Measurements from ENCODE around the gene NBAS.

Gene NBAS

DNA sequence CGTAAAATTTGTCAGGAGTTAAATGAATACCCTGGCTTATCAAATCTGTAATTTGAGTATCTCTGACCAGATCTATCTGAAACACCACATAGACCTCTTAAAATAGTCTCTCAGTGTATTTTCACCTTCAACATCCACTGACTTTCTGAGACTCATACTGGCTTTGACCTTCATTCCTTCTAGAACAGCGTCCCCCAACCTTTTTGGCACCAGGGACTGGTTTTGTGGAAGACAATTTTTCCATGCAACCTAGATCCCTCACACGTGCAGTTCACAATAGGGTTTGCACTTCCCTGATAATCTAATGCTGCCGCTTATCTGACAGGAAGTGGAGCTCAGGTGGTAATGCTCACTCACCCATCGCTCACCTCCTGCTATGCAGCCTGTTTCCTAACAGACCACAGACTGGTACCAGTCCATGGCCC is 3.2 kb downstream of the NBAS start:
- Histone ChIP-seq H3K4me3 (ENCODE audit: insufficient read depth, low read length, poor library complexity, severe bottlenecking) (no peak overlapping the region), H3F3A (ENCODE audit: insufficient read depth) (no peaks in the 10 kb centered on the region), H2AFZ (ENCODE audit: low read depth, low read length, severe bottlenecking) (no peak overlapping the region), H4K20me1 (ENCODE audit: low read depth, low read length) (no peaks in the 10 kb centered on the region), H3K79me2 (ENCODE audit: insufficient read depth, low read length) (peaks cover 12% of the 10 kb centered on the region; the same call in 1 of the 2 replicates), H3K9me2 (replicated peaks; ENCODE audit: insufficient read depth, low read length) (no peaks in the 10 kb centered on the region), H3K9me3 (ENCODE audit: insufficient read depth, low read length) (no peaks in the 10 kb centered on the region), H3K9ac (ENCODE audit: low read length) (no peak overlapping the region), H3K4me2 (ENCODE audit: low read depth, low read length, poor library complexity, severe bottlenecking) (no peak overlapping the region), H3K27me3 (ENCODE audit: low read length) (no peaks in the 10 kb centered on the region), H3K36me3 (ENCODE audit: low read length) (no peaks in the 10 kb centered on the region), H3K27ac (ENCODE audit: low read depth, low read length) (no peak overlapping the region)
- TF ChIP-seq EZH2phosphoT487 (conservative IDR thresholded peaks at IDR 0.05; ENCODE audit: low read length) = no peak
- TF ChIP-seq, protein P1, sequence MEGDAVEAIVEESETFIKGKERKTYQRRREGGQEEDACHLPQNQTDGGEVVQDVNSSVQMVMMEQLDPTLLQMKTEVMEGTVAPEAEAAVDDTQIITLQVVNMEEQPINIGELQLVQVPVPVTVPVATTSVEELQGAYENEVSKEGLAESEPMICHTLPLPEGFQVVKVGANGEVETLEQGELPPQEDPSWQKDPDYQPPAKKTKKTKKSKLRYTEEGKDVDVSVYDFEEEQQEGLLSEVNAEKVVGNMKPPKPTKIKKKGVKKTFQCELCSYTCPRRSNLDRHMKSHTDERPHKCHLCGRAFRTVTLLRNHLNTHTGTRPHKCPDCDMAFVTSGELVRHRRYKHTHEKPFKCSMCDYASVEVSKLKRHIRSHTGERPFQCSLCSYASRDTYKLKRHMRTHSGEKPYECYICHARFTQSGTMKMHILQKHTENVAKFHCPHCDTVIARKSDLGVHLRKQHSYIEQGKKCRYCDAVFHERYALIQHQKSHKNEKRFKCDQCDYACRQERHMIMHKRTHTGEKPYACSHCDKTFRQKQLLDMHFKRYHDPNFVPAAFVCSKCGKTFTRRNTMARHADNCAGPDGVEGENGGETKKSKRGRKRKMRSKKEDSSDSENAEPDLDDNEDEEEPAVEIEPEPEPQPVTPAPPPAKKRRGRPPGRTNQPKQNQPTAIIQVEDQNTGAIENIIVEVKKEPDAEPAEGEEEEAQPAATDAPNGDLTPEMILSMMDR (IDR thresholded peaks at IDR 0.05; ENCODE audit: insufficient read depth, low read length, poor library complexity, severe bottlenecking) = no peak

DNA sequence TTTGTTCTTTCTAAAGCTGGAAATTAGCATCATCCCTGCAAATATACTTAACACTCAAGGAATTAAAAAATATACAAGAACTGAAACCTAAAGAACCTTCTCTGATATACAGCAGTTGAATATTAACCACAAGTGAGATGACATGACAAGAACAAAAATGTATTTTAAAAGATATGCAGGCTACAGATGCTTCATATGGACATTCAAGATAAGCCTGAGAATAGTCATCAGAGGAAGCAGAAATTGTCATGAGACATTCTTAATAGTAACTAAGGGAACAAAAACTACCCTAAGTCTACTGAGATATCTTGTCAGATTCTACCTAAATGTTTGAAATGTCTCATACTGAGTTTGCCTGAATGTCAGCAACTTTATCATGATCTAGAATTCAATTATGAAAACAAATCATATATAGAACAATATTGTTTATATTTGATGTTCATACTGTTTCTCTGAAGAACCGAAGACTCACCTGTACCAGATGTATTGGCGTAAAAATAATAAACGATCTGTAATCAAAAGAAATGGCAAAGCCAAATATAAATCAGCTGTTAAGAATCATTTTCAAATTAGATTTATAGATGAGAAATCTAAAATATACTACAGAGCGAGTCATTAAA is 4.7 kb downstream of the NBAS start:
- no peak overlapping the region for H3K27ac ChIP-seq (ENCODE audit: low read depth, low read length)
- no peaks in the 10 kb centered on the region for H3F3A ChIP-seq (ENCODE audit: insufficient read depth)
- TF ChIP-seq, protein P1 (IDR thresholded peaks at IDR 0.05; ENCODE audit: insufficient read depth, low read length, poor library complexity, severe bottlenecking) = no peak
- TF ChIP-seq EZH2phosphoT487 (conservative IDR thresholded peaks at IDR 0.05; ENCODE audit: low read length) = no peak
- H3K79me2 ChIP-seq (ENCODE audit: insufficient read depth, low read length) = peaks cover 12% of the 10 kb centered on the region; the same call in 1 of the 2 replicates
- H3K4me3 ChIP-seq (ENCODE audit: insufficient read depth, low read length, poor library complexity, severe bottlenecking) = no peak overlapping the region
- no peak overlapping the region for H3K4me2 ChIP-seq (ENCODE audit: low read depth, low read length, poor library complexity, severe bottlenecking)
- H3K9me2 ChIP-seq (replicated peaks; ENCODE audit: insufficient read depth, low read length) = no peaks in the 10 kb centered on the region
- H2AFZ ChIP-seq (ENCODE audit: low read depth, low read length, severe bottlenecking) = no peak overlapping the region
- H3K9me3 ChIP-seq (ENCODE audit: insufficient read depth, low read length) = no peaks in the 10 kb centered on the region
- no peaks in the 10 kb centered on the region for H4K20me1 ChIP-seq (ENCODE audit: low read depth, low read length)
- H3K9ac ChIP-seq (ENCODE audit: low read length) = no peak overlapping the region
- no peaks in the 10 kb centered on the region for H3K27me3 ChIP-seq (ENCODE audit: low read length)
- no peaks in the 10 kb centered on the region for H3K36me3 ChIP-seq (ENCODE audit: low read length)

DNA sequence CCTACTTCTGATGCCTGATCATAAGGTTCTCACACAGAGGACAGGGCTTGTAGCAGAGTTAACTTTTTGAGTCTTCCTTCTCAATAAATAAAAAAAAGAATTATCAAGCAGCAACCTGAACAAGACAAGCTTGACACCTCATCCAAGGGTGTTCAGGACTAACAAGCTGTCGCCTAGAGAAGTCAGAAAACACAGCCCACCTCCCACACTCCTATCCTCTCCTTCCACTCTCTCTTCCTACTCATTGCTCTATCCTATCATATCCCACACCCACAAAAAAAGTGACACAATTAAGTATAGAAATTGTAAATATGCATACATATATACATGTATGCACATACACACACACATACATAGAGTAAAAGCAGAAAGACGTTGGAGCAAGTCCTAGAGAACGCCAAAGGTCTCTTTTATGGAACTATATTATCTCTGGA is 5.4 kb downstream of the NBAS start:
- H3K9ac ChIP-seq (ENCODE audit: low read length) = no peak overlapping the region
- H3F3A ChIP-seq (ENCODE audit: insufficient read depth) = no peaks in the 10 kb centered on the region
- no peak overlapping the region for H3K27ac ChIP-seq (ENCODE audit: low read depth, low read length)
- no peak overlapping the region for H3K4me3 ChIP-seq (ENCODE audit: insufficient read depth, low read length, poor library complexity, severe bottlenecking)
- H3K9me2 ChIP-seq (replicated peaks; ENCODE audit: insufficient read depth, low read length) = no peaks in the 10 kb centered on the region
- H3K79me2 ChIP-seq (ENCODE audit: insufficient read depth, low read length) = peaks cover 12% of the 10 kb centered on the region; the same call in 1 of the 2 replicates
- no peak overlapping the region for H3K4me2 ChIP-seq (ENCODE audit: low read depth, low read length, poor library complexity, severe bottlenecking)
- H3K27me3 ChIP-seq (ENCODE audit: low read length) = no peaks in the 10 kb centered on the region
- no peaks in the 10 kb centered on the region for H4K20me1 ChIP-seq (ENCODE audit: low read depth, low read length)
- no peaks in the 10 kb centered on the region for H3K9me3 ChIP-seq (ENCODE audit: insufficient read depth, low read length)
- H3K36me3 ChIP-seq (ENCODE audit: low read length) = no peaks in the 10 kb centered on the region
- no peak overlapping the region for H2AFZ ChIP-seq (ENCODE audit: low read depth, low read length, severe bottlenecking)
- no peak for TF ChIP-seq EZH2phosphoT487 (conservative IDR thresholded peaks at IDR 0.05; ENCODE audit: low read length)
- TF ChIP-seq, protein P1 (IDR thresholded peaks at IDR 0.05; ENCODE audit: insufficient read depth, low read length, poor library complexity, severe bottlenecking) = no peak

All from SU-DHL-6 (cell line).